NCI-H510A (cell line): Measurements from ENCODE around the gene THBD.
A peak's percentile ranks its signal among the peaks of the same experiment; 100 is the strongest.
"Not testable (repeated sequence)": the region's sequence is repeated elsewhere in the genome, so short reads cannot be mapped to it uniquely, and the experiment has no call there.

Source experiments
- DNase-seq: peaks from one replicate; lab custom pipeline; 2025; lab: John Stamatoyannopoulos, UW

The THBD gene

GRCh38 chr20:23035731-23036130 is 13.7 kb downstream of the THBD start:
- no peak for DNase-seq

GRCh38 chr20:23034721-23035671 is 14.5 kb downstream of the THBD start, which contains the start of gene SSTR4:
Gene SSTR4 (plus strand): TSS chr20:23035312. CDS start chr20:23035484, 172 bp downstream.
- no peak for DNase-seq

DNA sequence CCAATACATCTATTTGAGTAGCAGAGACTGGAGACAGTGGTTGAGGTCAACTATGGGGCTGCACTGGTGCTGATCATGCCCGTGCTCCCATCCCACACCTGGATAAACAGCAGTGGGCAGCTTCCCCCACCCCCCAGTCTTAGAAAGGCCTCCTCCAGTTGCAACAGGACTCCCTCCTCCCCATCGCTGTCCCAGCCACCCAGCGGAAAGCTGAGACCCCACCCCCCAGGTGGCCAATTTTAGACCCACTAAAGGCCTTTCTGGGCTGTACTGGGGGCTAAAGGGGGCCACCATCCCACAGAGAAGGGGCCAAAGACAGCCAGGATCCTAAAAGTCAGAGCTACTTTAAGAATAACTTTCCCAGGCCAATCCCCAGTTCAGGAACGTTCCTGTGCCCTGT is 15.6 kb downstream of the THBD start:
- DNase-seq = no peak

DNA sequence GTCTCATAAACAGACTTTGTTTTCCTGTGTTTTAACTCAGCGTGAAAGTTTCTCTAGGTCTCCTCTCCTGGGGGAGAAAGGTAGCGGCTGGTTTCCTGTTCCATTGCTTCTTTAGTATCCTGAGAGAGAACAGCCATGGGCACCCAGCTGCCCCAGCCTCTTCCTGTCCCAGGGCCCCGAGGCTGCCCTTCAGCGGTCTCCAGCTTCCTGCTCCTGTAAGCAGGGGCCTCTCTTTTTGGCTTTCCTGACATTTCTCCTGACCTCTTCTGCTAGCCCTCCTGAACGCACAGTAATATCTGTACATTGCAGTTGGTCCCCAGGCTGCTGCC is 16.8 kb downstream of the THBD start:
- no peak for DNase-seq

GRCh38 chr20:23032056-23032749 is 17.3 kb downstream of the THBD start:
- peak; percentile 26 for DNase-seq

GRCh38 chr20:23031346-23031745 is 18.1 kb downstream of the THBD start:
- DNase-seq = no peak

GRCh38 chr20:23029324-23029723 is 20.1 kb downstream of the THBD start:
- DNase-seq = no peak

- DNase-seq = no peak
These were observed 21.1 kb downstream of the THBD start for GRCh38 chr20:23028392-23028791.

GRCh38 chr20:23027721-23028120 is 21.8 kb downstream of the THBD start:
- no peak for DNase-seq

GRCh38 chr20:23025503-23025902 is 24.0 kb downstream of the THBD start:
- not testable (repeated sequence) for DNase-seq

DNA sequence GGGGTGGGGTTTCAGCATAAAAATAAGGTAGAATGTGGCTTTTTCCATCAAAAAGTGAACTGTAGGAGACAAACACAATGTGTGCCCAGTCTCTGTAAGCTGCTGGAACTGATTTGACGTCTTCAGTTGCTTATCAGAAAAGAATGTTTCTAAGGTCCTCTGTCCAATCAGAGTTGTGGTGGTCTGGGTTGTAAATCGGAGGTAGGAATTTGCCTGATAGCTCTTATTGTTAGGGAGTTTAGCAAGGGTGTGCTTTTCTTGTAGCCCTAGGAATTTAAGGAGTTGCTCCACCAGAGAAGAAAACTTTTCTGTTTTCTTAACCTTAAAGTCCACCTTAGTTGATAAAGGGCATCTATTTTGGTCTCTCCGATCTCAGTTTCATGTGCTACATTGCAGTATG is 24.8 kb downstream of the THBD start:
- no peak for DNase-seq

DNA sequence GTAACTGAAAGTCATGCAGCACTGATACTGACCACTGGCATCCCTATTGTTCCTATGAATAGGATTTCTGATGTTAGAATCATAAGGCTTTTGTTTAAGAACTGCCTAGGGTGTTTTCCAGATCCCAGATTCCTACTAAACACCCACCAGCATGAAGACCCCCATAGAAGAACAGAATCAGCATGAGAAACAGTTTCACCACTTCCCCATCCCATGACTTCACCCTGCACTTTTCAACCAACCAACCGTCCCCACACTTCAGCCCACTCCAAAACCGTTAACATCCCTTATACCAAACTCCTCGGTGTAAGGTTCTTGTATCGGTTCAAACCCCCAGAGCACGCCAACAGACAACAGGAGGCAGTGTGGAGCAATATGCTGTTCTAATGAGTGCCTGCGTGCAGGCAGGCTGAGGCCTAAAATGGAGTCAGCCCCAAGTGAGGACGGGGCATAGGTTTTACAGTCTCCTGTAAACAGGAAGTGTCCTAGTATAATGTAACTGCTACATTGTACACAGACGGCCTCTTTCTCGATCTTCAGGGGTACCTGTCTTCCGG is 25.8 kb downstream of the THBD start:
- no peak for DNase-seq

- no peak for DNase-seq
These were observed 26.6 kb downstream of the THBD start for GRCh38 chr20:23022849-23023248.

DNA sequence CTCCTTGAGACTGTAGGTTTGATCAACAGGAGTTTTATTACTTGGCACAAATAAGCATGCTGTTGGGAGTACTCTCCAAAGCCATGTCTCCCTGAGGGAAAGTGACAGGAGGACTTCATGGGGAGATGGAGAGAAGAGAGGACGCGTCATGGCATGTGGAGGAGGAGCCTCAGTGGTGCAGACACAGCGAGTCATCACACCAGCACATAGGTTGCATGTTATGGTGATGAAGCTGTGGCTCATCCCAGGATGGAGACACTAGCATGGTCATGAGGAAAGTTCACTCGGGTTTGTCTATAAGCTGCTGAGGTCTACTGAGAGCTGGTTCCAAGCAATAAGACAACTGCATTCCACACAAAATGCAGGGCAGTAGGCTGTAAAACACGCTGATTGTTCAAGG is 27.5 kb downstream of the THBD start:
- DNase-seq = no peak

DNA sequence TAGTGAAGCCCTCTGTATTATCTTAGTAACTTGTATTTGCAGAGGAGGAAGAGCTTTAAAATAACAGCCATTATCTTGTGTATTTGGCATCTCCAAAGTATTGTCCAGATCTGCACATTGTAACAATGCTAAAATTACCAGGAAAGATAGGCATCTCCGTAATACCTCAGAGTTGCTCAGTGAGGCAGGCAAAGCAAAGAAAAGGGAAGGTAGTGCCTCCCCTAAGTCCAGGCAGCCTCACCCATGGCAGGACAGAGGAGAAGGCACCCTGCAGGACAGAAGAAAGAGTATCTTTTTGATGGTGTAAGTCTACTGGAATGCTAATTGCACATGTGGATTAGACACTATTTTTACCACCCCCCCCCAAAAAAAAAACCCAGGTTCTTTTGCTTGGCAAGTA is 27.9 kb downstream of the THBD start:
- no peak for DNase-seq

GRCh38 chr20:23020230-23021018 is 29.0 kb downstream of the THBD start:
- no peak for DNase-seq

GRCh38 chr20:23019403-23019802 is 30.1 kb downstream of the THBD start:
- DNase-seq = no peak

DNA sequence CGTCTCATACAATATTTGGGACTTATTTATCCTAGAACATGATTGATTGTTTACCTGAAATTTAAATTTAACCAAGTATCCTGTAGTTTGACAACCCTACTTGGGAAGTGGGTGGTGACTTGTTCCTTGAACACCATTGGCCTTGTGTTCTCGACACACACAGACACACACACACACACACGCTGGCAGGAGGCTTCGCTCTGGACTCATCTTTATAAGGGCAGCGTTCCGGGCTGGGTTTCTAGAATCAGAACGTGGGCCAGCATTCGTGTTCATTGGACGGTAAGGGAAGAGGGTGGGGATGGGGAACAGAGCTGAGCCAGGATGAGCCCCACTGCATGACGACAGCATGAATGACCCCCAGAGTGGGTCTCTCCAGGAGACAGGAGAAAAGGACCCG is 30.5 kb downstream of the THBD start:
- no peak for DNase-seq

DNA sequence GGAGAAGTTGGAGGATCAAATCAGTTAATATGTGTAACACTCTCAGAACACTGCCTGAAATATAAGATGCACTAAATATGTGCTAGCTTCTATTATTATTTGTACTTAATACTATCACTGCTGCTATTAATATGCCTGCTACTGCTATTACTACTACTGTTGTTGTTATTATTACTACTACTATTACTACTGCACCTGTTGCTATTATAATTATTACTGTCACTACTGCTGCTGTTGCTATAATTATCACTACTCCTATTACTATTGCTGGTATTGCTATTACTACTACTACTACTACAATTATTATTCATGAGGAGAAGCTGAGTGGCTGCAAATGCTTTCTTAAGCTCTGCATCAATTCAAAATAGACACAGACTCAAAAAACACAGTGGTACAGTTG is 31.0 kb downstream of the THBD start:
- no peak for DNase-seq

DNA sequence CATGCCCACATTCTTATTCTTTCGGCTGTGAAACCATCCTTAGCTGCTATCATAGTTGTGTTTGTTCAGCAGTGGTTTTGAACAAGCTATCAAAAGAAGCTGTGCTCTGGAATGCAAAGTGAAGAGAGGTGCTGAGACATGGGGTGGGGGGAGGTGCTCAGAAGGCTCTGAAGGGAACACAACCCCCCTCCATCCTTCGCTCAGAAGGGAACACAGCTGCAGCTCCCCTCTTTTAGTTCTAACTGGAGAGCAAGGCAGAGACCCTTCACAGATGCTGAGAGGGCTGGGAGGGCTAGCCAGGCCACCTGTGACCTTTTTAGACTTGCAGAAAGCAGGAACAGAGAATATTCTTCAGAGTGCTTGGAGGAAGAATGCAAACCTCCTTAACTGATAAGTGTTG is 32.0 kb downstream of the THBD start:
- DNase-seq = no peak

- no peak for DNase-seq
These were observed 36.0 kb downstream of the THBD start for GRCh38 chr20:23013429-23013828.

DNA sequence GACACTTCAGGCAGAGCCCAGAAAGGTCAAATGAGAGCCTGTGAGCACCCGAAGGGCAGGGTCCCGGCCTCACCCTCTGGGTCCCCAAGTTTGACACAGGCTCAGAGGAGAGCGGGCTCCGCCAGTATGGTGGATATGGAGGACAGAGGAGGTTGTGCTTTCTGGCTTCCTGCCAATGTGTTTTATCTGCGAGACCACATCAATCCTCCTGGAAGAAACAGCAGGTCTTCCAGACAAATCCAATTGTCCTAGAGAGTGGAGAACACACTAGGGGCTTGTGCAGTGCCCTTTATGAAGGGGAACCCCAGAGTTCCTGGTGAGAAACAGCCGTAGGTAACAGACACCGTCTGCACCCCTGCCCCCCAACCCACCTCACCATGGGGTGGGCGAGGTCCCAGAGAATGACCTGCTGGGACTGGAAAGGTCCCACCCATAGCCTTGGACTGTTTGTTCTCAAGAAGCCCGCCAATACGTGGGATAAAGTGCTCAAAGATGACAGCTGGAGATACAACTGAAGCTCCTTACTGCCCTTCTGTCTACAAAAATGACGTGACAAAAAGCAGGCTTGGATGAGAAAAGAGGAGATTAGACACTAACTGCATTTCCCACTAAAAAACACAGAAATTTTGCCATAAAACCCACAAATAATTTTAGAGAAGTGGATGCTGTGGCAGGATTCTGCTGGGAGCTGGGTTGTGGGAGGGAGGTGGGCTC is 38.3 kb downstream of the THBD start:
- no peak for DNase-seq
